Gastroesophageal sphincter (tissue), 4 donors: ENCODE data around the gene SPDL1. TPM values are rescaled to one million over a fixed set of nuclear protein-coding genes. Genes with fewer than 3 reads are reported as not detected.

Experiments used
- ATAC-seq: fragments of 150-250 bp; one replicate; pipeline ENCODE4 v1.9.1; 2016; ENCODE audit warnings: mild to moderate bottlenecking, moderate library complexity
- H3K27ac ChIP-seq, 4 donors: fragments of 200-600 bp; sonication (generic) in 3 of 4; 1 replicate in 3 of 4; 2 replicates in 1 of 4; pipeline ENCODE4 v1.5.1; 2016 to 2019
- H3K27me3 ChIP-seq: fragments of 200-600 bp; sonication (generic); one replicate; pipeline ENCODE4 v1.5.1; 2019
- H3K36me3 ChIP-seq, 2 donors: fragments of 200-600 bp; sonication (generic); one replicate each; pipeline ENCODE4 v1.5.1; 2019; ENCODE audit warnings: control low read depth in 1 of 2
- H3K4me1 ChIP-seq, 3 donors: fragments of 200-600 bp; sonication (generic); 1 replicate in 2 of 3; 2 replicates in 1 of 3; pipeline ENCODE4 v1.5.1; 2016 to 2019; ENCODE audit warnings: control low read depth in 2 of 3
- H3K4me3 ChIP-seq, 2 donors: fragments of 200-600 bp; sonication (generic); one replicate each; pipeline ENCODE4 v1.5.1; 2019; ENCODE audit warnings: mild to moderate bottlenecking in 1 of 2, moderate library complexity in 1 of 2
- H3K9me3 ChIP-seq, 3 donors: fragments of 200-600 bp; sonication (generic); one replicate each; pipeline ENCODE4 v1.5.1; 2017 to 2019; ENCODE audit warnings: control low read depth in 2 of 3
- EP300 ChIP-seq: sonication (generic); formaldehyde crosslinking; IDR thresholded peaks from one replicate; pipeline ENCODE4 v1.6.1; 2017; ENCODE audit warnings: antibody characterized with exemption, mild to moderate bottlenecking
- POLR2A ChIP-seq, 2 donors: fragments of 450-650 bp; IDR thresholded peaks; one replicate each; pipeline ENCODE4 v1.6.1; 2017; ENCODE audit warnings: antibody characterized with exemption in 2 of 2, mild to moderate bottlenecking in 2 of 2, moderate library complexity in 1 of 2
- POLR2AphosphoS5 ChIP-seq: sonication (generic); formaldehyde crosslinking; IDR thresholded peaks from one replicate; pipeline ENCODE4 v1.6.1; 2017; ENCODE audit warnings: antibody characterized with exemption
- WGBS, 2 donors: methylation state at CpG; one replicate each; pipeline ENCODE4 v1.1.5; 2018; ENCODE audit warnings: low coverage in 1 of 2; 5-methylcytosine and 5-hydroxymethylcytosine counted together
- total RNA-seq, 4 donors: library from RNA; depleted of rRNA; stranded (reverse); fragments of >200 nt; gene quantifications; one replicate each; pipeline ENCODE4 v1.1.0, GENCODE V29; 2016
- TF ChIP-seq, protein P1 (sequence below), 4 experiments: fragments of 200-600 bp in 2 of 4; fragments of 450-650 bp in 2 of 4; sonication (generic) in 1 of 4; IDR thresholded peaks; one replicate each; pipeline ENCODE4 v1.5.1; 2017 to 2019; ENCODE audit warnings: antibody characterized with exemption in 4 of 4, mild to moderate bottlenecking in 2 of 4, moderate library complexity in 2 of 4

SPDL1 gene
- total RNA-seq, 4 donors from 2014 or later = 5.7 to 10.1 (median 6.7) TPM

DNA sequence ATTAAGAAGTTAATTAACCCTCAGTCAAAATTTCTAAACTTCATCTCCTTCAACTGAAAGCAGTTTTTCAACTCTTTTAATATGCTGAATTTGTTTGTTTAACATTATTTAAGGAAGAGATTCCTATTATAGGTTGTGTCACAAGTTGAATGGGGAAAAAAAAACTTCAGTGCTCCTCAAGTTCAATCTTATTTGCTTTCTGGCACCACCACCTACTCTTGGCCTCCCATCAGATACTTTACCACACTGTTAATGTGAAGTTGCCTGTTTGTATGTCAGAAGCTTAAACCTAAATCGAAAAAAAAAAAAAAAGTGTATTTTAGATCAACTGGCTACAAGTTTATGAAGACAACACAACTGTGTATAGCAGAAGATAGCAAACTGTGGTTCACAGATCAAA is 49.4 kb downstream of the SPDL1 start:
- WGBS, 2 donors = 83 to 100% methylated on average over 1 of the region's 1 CpG
- Histone ChIP-seq H3K27me3 (peaks cover 23% of the 10 kb centered on the region), H3K27ac (no peak overlapping the region)

GRCh38 chr5:169634606-169635005 is 51.0 kb downstream of the SPDL1 start:
- H3K4me3 ChIP-seq = no peak overlapping the region
- no peak for ATAC-seq
- H3K9me3 ChIP-seq = peaks cover 0 to 21% (median 0%) of the 10 kb centered on the region in 3 donors
- H3K27me3 ChIP-seq = peaks cover 28% of the 10 kb centered on the region
- TF ChIP-seq POLR2A (IDR thresholded peaks at IDR 0.05) (no peak), POLR2AphosphoS5 (no peak), EP300 (no peak)
- TF ChIP-seq, protein P1, sequence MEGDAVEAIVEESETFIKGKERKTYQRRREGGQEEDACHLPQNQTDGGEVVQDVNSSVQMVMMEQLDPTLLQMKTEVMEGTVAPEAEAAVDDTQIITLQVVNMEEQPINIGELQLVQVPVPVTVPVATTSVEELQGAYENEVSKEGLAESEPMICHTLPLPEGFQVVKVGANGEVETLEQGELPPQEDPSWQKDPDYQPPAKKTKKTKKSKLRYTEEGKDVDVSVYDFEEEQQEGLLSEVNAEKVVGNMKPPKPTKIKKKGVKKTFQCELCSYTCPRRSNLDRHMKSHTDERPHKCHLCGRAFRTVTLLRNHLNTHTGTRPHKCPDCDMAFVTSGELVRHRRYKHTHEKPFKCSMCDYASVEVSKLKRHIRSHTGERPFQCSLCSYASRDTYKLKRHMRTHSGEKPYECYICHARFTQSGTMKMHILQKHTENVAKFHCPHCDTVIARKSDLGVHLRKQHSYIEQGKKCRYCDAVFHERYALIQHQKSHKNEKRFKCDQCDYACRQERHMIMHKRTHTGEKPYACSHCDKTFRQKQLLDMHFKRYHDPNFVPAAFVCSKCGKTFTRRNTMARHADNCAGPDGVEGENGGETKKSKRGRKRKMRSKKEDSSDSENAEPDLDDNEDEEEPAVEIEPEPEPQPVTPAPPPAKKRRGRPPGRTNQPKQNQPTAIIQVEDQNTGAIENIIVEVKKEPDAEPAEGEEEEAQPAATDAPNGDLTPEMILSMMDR (IDR thresholded peaks at IDR 0.05) = no peak
- 67% methylated on average over 1 of the region's 1 CpG; no CpG with 5 or more reads in 1 of the 2 donors for WGBS, 2 donors
- H3K36me3 ChIP-seq = no peaks in the 10 kb centered on the region
- H3K4me1 ChIP-seq = peaks cover 0 to 8% (median 0%) of the 10 kb centered on the region in 3 donors
- H3K27ac ChIP-seq = no peak overlapping the region

More for the DNA sequence above, 49.4 kb downstream of the SPDL1 start:
- peaks cover 0 to 14% (median 0%) of the 10 kb centered on the region in 3 donors for H3K9me3 ChIP-seq
- no peak for ATAC-seq
- no peak for TF ChIP-seq POLR2AphosphoS5
- TF ChIP-seq, protein P1 (IDR thresholded peaks at IDR 0.05) = no peak
- no peak for TF ChIP-seq EP300
- no peak for TF ChIP-seq POLR2A (IDR thresholded peaks at IDR 0.05)
- no peak overlapping the region for H3K4me3 ChIP-seq
- H3K36me3 ChIP-seq = no peaks in the 10 kb centered on the region
- H3K4me1 ChIP-seq = peaks cover 0 to 8% (median 0%) of the 10 kb centered on the region in 3 donors

GRCh38 chr5:169635936-169636335 is 52.4 kb downstream of the SPDL1 start:
- TF ChIP-seq POLR2AphosphoS5 = no peak
- H3K27me3 ChIP-seq = peaks cover 28% of the 10 kb centered on the region
- peaks cover 0 to 8% (median 0%) of the 10 kb centered on the region in 3 donors for H3K4me1 ChIP-seq
- H3K9me3 ChIP-seq = peaks cover 0 to 28% (median 0%) of the 10 kb centered on the region in 3 donors
- H3K27ac ChIP-seq = no peak overlapping the region
- 73% methylated on average over 1 of the region's 1 CpG for WGBS, 2 donors
- H3K36me3 ChIP-seq = no peaks in the 10 kb centered on the region
- H3K4me3 ChIP-seq = no peak overlapping the region
- no peak for ATAC-seq

DNA sequence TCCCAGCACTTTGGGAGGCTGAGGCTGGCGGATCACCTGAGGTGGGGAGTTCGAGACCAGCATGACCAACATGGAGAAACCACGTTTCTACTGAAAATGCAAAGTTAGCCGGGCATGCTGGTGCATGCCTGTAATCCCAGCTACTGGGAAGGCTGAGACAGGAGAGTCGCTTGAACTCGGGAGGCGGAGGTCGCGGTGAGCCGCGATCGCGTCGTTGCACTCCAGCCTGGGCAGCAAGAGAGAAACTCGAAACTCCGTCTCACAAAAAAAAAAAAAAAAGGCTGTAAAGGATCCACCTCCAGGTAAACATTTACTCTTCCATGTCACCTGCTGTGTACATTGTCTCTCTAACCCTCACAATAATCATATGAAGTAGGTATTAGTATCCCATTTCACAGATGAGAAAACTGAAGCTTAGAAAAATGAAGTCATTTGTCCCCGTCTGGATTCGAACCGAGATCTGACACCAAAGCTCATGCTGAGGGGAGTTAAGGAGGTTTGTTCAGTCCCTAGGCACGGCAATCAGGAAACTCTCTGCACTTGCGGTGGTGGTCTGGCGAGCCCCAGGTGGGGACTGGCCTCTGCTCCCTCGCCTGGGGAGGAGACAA is 53.0 kb downstream of the SPDL1 start:
- Histone ChIP-seq H3K4me1 (peaks cover 0 to 8% (median 0%) of the 10 kb centered on the region in 3 donors), H3K4me3 (peak overlapping the region in 1 of 2 donors; percentile 48), H3K27me3 (peaks cover 28% of the 10 kb centered on the region), H3K9me3 (peaks cover 0 to 28% (median 0%) of the 10 kb centered on the region in 3 donors), H3K36me3 (no peaks in the 10 kb centered on the region), H3K27ac (peak overlapping the region in 1 of 4 donors; percentile 70)
- TF ChIP-seq EP300 (no peak), POLR2AphosphoS5 (no peak), POLR2A (IDR thresholded peaks at IDR 0.05) (no peak)
- TF ChIP-seq, protein P1 (IDR thresholded peaks at IDR 0.05) = no peak
- no peak for ATAC-seq
- 47 to 52% methylated on average over 11 to 18 of the region's 23 CpGs for WGBS, 2 donors

DNA sequence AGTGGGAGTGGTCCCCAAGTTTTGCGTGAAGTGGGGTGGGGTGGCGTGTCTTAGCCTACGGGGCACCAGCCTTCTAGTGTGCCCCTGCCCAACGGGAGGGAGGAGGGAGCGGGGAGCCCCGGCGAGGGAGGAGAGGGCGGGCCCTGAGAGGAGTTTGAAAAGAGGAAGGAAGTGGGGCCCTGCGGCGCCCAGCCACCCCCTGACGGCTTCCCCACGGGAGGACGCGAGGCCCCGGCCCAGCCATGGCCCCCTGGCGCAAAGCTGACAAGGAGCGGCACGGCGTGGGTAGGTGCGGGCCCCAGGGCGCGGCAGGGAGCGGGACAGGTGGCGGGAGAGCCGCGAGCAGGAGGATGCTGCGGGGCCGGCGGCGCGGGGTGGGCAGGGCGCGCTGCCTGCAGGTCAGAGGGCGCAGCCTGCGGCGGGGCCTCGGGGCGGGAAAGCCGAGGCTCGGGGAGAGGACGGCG is 53.5 kb downstream of the SPDL1 start, which contains the start of gene DOCK2:
Gene DOCK2, plus strand, starts transcription at position 191 of the 464 bp plus-strand sequence. Its CDS starts 52 bp downstream, at position 243.
- Histone ChIP-seq H3K9me3 (peaks cover 0 to 28% (median 0%) of the 10 kb centered on the region in 3 donors), H3K27ac (peak within 1 kb of the TSS in 2 of 4 donors; percentile 37 to 70), H3K4me3 (peak within 1 kb of the TSS; percentile 26 to 48), H3K27me3 (peaks cover 28% of the 10 kb centered on the region), H3K4me1 (peaks cover 0 to 8% (median 0%) of the 10 kb centered on the region in 3 donors), H3K36me3 (no peaks in the 10 kb centered on the region)
- peak; percentile 71 for ATAC-seq
- no peak for TF ChIP-seq EP300
- TF ChIP-seq POLR2A (IDR thresholded peaks at IDR 0.05) = no peak
- no peak for TF ChIP-seq POLR2AphosphoS5
- TF ChIP-seq, protein P1 (IDR thresholded peaks at IDR 0.05) = no peak
- 0% methylated on average over 6 to 14 of the region's 42 CpGs for WGBS, 2 donors
